Epithelial cell of proximal tubule (primary cell): ENCODE data around the gene TM9SF2. TPM values are rescaled to one million over a fixed set of nuclear protein-coding genes. Genes with fewer than 3 reads are reported as not detected.
A peak's percentile ranks its signal among the peaks of the same experiment; 100 is the strongest.

ENCODE experiments used
- DNase-seq: peaks from one replicate; pipeline ENCODE4 v3.0.0-alpha.2; 2011; ENCODE audit warnings: low read depth
- H3K4me3 ChIP-seq: 2 replicates; pipeline ENCODE4 v1.5.1; 2011; ENCODE audit warnings: low read depth, mild to moderate bottlenecking, low read length
- CTCF ChIP-seq: conservative IDR thresholded peaks from 2 replicates; pipeline ENCODE4 v1.5.1; 2012; ENCODE audit warnings: low read depth, mild to moderate bottlenecking, low read length
- total RNA-seq: library from RNA; depleted of rRNA; stranded (reverse); fragments of >200 nt; gene quantifications from 2 replicates; pipeline ENCODE4 v1.2.3, GENCODE V29; 2015

The TM9SF2 gene
- total RNA-seq, 1 donor from 2014 or later = 114 TPM

- peak; percentile 34 for TF ChIP-seq CTCF
- peak; percentile 40 for DNase-seq
- peak overlapping the region; percentile 61 for H3K4me3 ChIP-seq
These were observed 104.4 kb downstream of the TM9SF2 start for GRCh38 chr13:99605420-99606323.

- H3K4me3 ChIP-seq = peak within 1 kb of the TSS; percentile 94
- DNase-seq = no peak
- TF ChIP-seq CTCF = no peak
These were observed 105.2 kb downstream of the TM9SF2 start, which contains the start of gene CLYBL for GRCh38 chr13:99606324-99607066. CLYBL (plus strand) TSS chr13:99606690.

- DNase-seq = no peak
- H3K4me3 ChIP-seq = no peak overlapping the region
- no peak for TF ChIP-seq CTCF
These were observed 107.1 kb downstream of the TM9SF2 start for GRCh38 chr13:99608345-99608744.

- TF ChIP-seq CTCF = peak; percentile 42
- H3K4me3 ChIP-seq = no peak overlapping the region
- DNase-seq = no peak
These were observed 109.5 kb downstream of the TM9SF2 start for GRCh38 chr13:99610702-99611289.

Other genes with a start within 250 kb of the TM9SF2 start
- gene GPR18, start 243.1 kb upstream of the TM9SF2 start, total RNA-seq = not detected in 2 replicates
- 0.17 TPM in 1 of 2 replicates, not detected in the other for gene GPR183, start 194.1 kb upstream of the TM9SF2 start, total RNA-seq
- 1.9 and 6.1 TPM in 2 replicates for gene CLYBL, start 105.2 kb downstream of the TM9SF2 start, total RNA-seq